GM20431 (cell line): ENCODE results near the gene SCG5.

Experiments
- in situ Hi-C: fragments of 300-500 bp; cut with MseI, MboI; formaldehyde crosslinking; loops from one replicate; pipeline ENCODE4 v1.15.0; 2020; ENCODE audit warnings: low sequenced_read_pairs; ENCODE audit not compliant: unreplicated experiment

The SCG5 gene

DNA sequence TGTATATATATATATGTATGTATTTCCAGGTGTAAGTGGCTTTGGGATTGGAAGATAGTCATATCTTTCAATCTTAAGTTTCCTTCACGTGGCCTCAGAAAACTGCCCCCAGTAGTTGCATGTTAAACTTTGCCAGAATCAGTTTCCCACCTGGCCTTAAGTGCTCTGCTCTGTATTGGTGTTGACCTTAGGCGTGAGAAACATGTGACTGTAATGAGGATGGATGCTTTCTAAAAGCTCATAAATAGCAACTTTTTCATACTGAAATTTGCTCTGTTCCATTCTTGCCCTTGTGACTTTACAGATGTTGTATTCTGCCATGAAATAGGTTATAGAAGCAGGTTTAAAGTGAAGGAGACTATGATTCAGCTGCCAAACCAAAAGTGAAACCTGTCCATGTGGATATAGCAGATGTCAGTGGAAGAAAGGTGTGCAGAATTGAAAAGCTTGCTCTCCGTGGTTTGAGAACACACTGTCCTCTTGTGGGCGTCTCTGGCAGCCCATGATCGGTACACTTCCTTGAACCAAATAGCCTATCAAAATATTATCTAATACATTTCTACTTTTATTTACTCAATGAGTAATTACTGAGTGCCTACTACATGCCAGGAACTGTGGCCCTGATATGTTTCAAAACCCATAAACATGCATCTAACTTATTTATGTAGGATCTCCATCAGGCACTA lies 15.8 kb downstream of the SCG5 start:
- in situ Hi-C loops = loop anchor here (25.0 kb wide), 2 partner anchors 180 to 330 kb away; no protein-coding TSS in a partner anchor

DNA sequence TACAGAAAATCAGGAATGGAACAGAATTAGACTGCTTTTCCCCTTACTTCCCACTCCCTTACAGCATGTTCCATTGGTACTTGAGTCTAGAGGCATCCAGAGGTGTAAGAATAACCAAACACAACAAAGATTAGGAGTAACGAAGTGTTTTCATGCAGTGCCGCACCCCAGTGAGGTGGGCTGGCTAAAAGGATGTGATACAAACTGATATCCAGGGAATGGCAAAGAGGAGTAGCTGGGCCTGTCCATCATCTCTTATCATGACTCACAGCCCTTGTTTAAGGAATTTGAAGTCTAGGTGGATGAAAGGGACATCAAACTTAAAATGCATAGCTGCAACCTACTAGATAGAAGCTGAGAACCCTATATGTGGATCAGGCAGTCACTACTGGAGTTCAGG lies 16.4 kb downstream of the SCG5 start:
- in situ Hi-C loops = loop anchor here (25.0 kb wide), 2 partner anchors 179 to 329 kb away; no protein-coding TSS in a partner anchor

DNA sequence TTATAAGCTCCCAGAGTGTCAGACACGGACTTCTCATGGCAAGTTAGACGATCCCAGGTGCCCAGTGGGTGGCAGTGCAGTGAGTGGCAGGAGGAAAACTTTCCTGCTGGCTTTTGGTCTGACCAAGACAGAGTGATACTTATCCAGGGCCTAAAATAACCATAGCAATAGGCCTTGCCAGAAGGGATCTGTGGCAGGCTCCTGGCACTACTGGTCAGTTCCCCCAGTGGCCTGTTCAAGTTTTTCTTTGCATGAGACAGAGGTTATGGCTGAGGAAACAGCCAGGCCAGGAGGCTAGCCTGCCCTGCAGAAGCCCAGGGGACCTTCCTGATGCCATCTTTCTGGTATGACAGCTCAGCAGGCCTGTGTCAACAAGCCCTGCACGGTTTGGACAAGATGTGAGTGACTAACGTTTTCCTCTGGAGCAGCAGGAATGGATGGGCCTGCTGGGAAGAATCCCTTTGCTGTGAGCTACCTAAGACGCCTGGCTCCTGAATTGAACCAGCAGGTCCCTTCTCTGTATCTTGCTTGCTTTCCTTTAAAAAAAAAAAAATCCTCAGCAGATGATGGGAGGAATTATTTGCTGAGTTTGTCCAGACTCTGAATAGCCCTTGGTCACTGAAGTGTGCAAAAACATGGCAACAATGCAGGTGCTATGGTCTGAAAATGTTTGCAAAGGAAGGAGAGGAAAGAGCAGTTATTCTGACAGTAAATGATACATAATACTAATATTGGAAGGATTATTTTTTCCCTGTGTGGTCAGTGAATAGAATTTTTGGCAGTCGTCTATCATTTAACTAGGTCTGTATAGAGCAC lies 18.0 kb downstream of the SCG5 start:
- in situ Hi-C loops = loop anchor here (25.0 kb wide), 2 partner anchors 178 to 328 kb away; no protein-coding TSS in a partner anchor

DNA sequence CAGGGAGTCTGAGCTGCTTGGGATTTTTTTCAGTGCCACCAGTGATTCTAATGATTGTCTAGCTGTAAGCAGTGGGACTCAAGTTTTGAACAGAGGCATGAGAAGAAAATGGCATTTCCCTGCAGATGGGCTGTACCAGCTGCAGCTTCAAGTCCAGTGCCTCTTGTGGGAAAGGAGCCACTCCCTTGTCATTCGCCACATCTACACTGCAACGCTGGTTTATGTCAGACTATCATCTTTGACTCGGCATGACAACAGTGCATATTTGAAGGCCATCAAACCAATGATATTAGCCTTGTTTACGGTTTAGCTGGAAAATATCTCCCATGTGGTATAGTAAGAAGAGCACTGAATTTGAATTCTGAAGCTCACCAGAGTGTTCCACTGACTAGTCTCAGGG lies 22.2 kb downstream of the SCG5 start:
- in situ Hi-C loops = loop anchor here (25.0 kb wide), 2 partner anchors 174 to 324 kb away; no protein-coding TSS in a partner anchor

DNA sequence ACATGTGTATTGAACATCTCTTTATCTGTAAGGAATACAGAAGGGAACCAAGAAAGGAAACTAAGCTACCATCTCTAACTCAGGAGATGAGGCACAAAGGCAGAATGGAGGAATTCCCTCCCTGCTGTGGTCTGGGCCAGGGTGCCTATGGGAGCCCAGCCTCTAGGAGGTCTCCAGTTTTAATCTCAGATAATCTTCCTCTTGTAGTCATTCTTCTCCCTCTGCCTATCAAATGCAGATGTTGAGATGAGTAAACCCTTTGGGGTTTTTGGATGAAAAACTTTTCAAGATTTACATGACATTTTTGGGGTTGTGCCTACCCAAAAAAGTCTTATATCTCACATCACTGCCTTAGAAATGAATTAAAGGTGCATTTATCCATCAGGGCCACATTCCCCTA lies 23.3 kb downstream of the SCG5 start:
- in situ Hi-C loops = loop anchor here (25.0 kb wide), 2 partner anchors 173 to 323 kb away; no protein-coding TSS in a partner anchor

DNA sequence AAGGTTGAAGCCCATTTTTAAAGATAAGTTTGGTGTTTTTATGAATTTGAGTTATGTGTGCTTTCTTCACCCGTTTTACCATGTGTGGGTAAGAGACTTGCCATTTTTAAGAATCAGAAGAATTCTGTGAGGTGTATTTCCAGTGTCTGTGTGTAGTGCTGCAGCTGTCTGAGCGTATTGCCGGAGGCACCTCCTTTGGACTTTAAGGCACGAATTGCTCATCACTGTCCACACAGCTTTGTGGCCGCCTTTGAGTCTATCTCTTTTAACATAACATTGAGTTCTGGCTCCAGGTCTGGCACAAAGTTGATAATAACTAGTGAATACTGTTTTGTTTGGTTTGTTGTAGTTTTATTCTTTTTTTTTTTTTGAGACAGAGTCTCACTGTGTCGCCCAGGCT lies 25.8 kb downstream of the SCG5 start:
- in situ Hi-C loops = loop anchor here (25.0 kb wide), 2 partner anchors 170 to 320 kb away; no protein-coding TSS in a partner anchor

DNA sequence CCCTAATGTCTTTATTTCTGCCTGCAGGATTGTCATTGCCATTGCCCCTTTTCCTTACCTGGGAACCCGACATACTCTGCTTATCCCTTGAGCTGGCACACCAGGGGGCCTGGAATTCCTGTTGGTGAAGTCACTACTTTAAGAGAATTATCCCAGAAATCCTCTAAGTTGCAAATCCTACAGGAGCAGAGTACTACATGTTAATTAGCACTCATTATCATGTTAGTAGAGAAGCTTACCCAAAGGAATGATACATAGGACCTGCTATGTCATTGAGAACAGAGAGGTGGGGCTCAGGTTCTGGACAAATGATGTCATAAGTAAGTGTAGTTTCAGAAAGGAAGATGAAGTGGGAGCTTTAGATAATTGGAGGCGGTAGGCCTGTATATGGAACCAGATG lies 27.4 kb downstream of the SCG5 start:
- in situ Hi-C loops = loop anchor here (25.0 kb wide), 2 partner anchors 168 to 318 kb away; no protein-coding TSS in a partner anchor

DNA sequence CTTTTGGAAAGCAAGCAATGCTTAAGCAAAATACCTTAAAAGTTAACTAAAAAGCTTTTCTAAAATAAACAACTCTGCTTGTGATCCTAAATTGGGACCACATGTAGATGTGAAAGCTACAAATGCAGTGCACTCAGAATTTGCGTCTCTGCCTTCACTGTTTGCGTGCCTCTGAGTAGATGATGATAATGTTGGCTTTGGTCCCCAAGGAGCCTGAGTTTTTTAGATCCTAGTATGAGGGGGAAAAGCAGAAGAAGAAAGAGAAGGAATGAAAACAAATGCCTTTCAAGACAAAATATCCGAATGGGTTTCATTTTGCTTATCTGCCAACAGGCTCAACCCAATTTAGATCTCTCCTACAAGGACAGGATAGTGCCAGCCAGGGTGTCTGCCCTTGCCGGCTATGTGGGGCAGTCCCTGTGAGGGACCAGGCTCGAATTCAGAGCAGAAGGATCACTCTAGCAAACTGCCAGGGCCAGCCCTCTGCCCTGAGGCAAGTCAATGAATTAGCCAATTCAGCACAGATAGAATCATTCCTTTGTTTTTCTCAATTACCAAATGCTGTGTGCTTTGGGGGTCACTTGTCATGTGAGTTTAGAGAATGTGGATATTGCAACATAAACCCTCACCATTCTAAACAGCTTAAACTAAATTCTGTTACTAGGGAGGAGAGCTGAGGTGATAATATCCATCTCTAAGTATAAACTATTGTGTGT lies 28.5 kb downstream of the SCG5 start:
- in situ Hi-C loops = loop anchor here (25.0 kb wide), 2 partner anchors 167 to 317 kb away; no protein-coding TSS in a partner anchor

DNA sequence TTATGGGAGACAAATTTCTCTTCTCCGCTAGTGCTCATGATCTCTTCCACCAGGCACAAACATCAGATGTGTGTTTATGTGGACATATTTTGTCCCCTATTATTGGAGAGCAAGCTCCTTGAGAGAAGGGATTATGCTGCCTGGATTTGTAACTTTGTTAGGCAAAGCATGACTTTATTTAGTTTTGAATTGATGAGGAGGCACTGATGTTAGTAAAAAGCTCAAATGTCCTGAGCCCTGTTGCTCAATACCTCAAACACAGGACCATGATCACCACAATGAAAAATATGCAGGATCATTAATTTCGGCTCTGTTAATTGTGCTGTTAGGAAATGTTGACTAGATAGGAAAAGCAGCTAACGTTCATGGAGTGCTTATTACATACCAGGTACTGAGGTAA lies 29.1 kb downstream of the SCG5 start:
- in situ Hi-C loops = loop anchor here (25.0 kb wide), 2 partner anchors 167 to 317 kb away; no protein-coding TSS in a partner anchor

DNA sequence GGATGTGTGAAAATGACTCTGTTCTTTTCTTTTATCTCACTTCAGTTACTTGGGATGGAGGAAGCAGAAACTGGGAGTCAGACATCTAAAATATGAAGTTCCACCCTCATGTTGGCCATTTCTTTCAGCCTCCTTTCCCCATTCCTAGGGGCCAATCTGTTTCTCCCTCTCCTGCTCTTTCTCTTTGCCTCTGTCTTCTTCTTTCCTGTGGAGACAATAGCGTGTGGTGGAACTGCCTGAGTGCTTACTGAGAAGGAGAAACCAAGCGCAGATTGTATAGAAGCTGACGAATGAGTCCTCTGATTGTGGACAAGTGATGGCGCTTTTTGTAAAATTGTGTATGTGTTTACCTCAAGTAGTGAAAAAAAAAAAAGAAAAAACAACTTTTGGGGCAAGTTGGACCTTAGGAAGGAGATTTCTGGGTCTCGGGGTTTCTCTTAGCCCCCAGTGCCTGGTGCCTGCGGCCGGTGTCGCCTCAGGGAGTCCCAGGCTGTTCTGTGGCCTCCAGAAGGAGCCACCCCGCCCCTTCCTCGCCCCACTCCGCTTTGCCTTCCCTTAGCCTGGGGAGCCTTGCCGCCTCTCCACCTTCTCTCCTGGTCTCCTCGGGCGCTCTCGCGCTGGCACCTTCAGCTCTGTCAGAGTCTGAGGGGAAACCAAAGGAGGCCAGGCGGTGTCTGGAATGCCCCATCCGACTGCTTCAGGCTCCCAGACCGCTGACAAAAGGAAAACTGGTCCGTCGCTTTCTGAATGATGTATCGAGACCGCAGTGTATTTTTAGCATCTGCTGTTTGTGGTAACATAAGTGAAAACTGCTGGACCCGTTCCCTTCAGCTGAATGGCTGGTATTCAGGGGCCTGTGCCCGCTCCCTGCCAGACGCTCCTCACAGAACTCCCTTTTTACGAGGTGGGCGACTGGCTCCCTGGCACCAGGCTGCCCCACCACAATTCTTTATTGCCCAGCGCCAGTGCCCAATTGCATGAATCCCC lies 30.1 kb downstream of the SCG5 start:
- in situ Hi-C loops = loop anchor here (25.0 kb wide), 2 partner anchors 166 to 316 kb away; no protein-coding TSS in a partner anchor

DNA sequence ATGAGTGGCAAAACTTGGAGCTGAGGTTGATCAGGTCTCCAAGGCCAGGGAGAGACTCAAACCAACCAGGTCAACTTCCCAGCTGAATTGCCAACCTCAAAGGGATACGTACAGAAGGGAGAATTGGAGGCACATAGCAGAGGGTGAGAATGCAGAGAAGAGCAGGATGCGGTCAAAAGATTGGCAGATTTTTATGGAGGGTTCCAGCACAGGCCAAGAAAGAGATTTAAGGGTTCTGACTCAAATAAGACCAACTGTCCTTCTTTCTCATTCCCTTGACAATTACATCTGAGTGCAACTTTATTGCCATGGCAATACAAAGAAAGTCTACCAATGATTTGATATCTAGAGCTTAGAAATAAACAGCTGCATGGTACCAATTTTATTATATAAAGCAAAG lies 33.2 kb downstream of the SCG5 start:
- in situ Hi-C loops = loop anchor here (25.0 kb wide), 2 partner anchors 163 to 313 kb away; no protein-coding TSS in a partner anchor

DNA sequence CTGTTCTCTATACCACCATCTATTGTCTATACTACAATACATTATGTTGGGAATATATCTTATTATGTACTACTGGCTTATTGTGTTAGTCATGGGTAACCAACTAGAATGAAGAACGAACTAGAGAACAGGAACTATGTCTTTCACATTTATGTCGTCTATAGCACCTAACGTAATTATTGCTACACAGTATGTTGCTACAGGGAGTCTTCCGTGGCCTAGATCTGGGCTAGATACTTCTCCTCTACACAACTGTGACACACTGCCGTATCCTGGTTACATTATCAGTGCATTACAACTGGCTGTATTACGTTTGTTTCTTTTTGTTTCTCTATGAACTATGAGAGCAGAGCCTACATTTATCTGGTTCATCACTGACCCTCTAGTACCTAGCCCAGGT lies 34.0 kb downstream of the SCG5 start:
- in situ Hi-C loops = no loop called here

DNA sequence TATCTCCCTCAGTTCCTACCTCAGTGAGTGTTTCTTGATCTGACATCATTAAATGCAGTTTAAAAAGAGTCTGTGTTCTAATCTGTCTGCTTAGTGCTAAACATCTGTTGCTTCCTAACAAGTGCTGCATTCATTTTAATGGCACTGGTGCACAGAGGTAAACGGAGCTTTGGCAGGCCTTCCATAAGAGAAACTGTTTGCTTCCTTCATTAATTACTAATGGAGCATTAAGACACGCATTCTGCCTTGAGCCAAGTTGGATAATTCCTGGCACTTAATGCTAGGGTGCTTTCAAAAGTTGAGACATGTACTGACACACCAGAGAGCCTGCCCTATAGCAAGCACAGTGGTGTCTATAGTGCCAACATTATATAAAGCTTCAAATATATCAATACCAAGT lies 34.7 kb downstream of the SCG5 start:
- in situ Hi-C loops = no loop called here

DNA sequence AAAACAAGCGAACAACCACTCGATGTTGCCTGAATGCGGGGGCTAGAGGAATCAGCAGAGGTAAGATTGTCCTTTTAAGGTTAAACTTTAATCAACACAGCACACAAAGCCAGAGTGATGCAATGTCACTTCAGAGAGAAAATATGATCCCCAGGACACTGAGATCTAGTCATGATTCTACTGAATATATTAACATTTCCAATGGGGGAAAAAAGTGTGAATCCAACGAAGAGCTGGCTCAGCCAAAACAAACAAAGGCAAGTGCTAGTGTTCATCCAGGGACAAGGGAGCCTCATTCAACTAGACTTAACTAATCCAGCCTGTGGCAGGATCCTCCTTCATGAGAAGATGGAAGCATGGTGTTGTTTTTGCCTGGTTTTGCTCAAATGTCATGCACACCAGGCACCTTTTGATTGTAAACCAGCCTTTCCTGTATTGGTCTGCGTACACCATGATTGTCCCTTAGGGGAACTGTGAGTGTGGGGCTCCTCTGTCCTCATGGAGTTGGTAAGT lies 35.8 kb downstream of the SCG5 start:
- in situ Hi-C loops = no loop called here

DNA sequence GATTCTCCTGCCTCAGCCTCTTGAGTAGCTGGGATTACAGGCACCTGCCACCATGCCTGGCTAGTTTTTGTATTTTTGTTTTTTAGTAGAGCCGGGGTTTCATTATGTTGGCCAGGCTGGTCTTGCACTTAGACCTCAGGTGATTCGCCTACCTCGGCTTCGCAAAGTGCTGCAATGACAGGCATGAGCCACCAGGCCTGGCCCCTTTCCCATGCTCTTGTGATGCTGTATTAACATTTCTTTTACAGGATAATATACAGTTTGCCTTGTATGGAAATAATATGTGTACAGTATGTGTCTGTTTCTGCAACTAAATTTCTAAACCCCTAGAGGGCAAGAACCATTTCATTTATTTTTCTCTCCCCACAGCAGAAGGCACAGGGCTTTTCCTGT lies 37.8 kb downstream of the SCG5 start:
- in situ Hi-C loops = no loop called here

DNA sequence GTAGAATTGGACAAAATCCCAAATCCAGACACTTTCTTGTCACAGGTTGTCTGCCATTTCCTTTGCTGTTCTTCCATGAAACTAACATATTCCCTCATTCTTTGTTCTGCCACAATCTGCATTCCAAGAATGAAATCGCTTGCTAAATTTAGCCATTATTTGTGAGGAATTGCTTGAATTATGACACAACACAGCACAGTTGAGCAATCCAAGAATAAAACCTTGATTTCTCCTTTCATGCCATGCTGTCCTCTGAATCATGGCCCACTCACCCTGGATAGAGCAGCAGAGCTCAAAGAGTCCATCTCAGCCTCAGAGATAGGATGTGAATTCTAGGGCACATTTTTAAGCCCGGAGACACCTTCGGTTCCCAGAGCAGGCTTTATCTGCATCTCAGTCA lies 41.1 kb downstream of the SCG5 start:
- in situ Hi-C loops = no loop called here

DNA sequence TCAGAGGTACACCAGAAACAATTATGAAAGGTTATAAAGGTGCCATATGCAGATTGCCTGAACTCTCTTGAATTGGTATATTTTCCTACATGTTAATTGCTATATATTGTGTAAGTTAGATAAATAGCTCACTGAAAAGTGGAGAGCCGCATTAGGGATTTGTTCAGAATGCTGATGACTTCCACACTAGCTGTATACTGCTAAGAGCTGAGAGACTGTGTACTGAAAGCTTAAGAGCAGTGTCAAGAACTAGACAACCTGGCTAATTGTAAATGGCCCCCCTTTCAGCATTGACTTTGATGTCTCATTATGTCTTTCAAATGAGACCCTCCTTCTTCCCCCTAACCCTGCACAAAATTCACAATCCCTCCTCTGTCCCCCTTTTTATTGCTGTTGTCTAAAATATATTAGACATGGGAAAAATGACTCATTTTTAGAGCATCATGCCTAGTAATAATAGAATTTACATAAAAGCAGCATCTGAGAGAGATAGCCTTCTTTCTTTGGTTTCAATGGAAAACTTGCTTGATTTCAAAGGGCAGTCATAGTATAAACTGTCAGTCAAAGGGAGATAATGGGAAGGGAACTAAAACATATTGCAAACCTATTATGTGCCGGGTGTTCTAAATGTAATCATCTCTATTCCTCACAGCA lies 41.6 kb downstream of the SCG5 start:
- in situ Hi-C loops = no loop called here

DNA sequence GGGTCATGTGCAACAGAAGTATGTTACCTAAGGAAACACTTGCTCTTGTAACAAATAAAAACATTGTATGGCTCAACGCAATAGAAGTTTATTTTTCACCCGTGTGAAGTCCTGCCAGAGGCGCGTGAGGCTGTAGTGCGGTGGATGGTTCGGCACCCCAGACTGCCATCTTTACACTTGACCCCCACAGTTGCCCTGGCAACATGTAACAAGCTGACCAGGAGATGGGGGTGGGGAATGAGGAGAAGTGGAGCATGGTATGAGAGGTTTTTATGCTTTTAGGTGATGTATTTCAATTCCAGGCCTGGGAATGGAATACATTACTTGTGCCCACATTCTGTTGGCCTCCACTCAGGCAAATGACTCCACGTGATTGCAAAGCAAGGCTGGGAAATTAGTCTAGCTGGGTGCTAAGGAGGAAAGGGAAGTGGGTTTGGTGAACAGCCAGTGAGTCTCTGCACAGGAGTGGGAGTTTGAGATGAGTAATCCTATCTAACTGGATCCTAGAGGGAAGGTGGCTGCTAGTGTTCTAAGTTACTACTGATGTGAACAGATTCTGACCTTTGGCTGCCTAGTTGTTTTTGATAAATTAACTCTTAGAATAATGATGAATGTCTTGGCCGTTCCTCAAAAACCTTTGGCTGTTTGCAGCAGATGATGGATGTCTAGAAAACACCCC lies 42.5 kb downstream of the SCG5 start:
- in situ Hi-C loops = no loop called here
